ENCODE measurements around the gene WNT7A.

The WNT7A gene

GRCh38 chr3:13767896-13768295 is 112.0 kb downstream of the WNT7A start:
- DNase-seq: no peak

- DNase-seq: no peak
Measured at GRCh38 chr3:13767030-13767429, 112.8 kb downstream of the WNT7A start.
